Measurements from ENCODE around the gene STAT1. TPM values are rescaled to one million over a fixed set of nuclear protein-coding genes. Genes with fewer than 3 reads are reported as not detected.

Gene STAT1
- total RNA-seq, 1 donor from 2014 or later: 29.0 TPM

DNA sequence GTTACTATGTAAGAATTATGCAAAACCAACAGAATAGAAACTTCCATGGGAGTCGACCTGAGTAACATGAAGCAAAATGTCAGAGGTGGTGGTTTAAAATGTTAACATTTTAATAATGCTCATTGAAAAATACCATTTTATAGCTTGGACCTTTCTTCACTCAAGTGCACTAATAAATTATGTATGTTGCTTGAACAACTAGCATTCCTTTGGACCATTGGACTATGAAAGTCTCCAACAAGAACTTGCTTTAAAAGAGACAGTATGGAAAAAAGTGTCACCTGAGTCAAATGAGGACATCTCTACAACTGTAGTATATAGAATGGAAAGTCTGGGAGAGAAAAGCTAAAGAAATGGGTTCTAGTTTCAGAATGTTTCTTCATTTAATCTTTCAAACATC lies 81.5 kb downstream of the STAT1 start:
- DNase-seq (ENCODE audit: low read depth) (no peak), FAIRE-seq (no peak)
- peaks cover 2% of the 10 kb centered on the region for H3K36me3 ChIP-seq (ENCODE audit: control insufficient read depth, insufficient read depth, low read length)
- H3K4me3 ChIP-seq (ENCODE audit: low read depth, low read length): no peak overlapping the region
- no peak for TF ChIP-seq CTCF (IDR thresholded peaks at IDR 0.05; ENCODE audit: insufficient read depth, low read length, severe bottlenecking)
- H3K27me3 ChIP-seq (ENCODE audit: control insufficient read depth, insufficient read depth, low read length): no peaks in the 10 kb centered on the region

GRCh38 chr2:190930411-190930810 lies 83.6 kb downstream of the STAT1 start:
- no peak for FAIRE-seq
- H3K36me3 ChIP-seq (ENCODE audit: control insufficient read depth, insufficient read depth, low read length): peaks cover 5% of the 10 kb centered on the region
- no peaks in the 10 kb centered on the region for H3K27me3 ChIP-seq (ENCODE audit: control insufficient read depth, insufficient read depth, low read length)
- no peak for DNase-seq (ENCODE audit: low read depth)
- H3K4me3 ChIP-seq (ENCODE audit: low read depth, low read length): no peak overlapping the region
- no peak for TF ChIP-seq CTCF (IDR thresholded peaks at IDR 0.05; ENCODE audit: insufficient read depth, low read length, severe bottlenecking)

GRCh38 chr2:190929919-190930318 lies 84.1 kb downstream of the STAT1 start:
- TF ChIP-seq CTCF (IDR thresholded peaks at IDR 0.05; ENCODE audit: insufficient read depth, low read length, severe bottlenecking): no peak
- H3K4me3 ChIP-seq (ENCODE audit: low read depth, low read length): no peak overlapping the region
- no peak for DNase-seq (ENCODE audit: low read depth)
- FAIRE-seq: no peak
- peaks cover 5% of the 10 kb centered on the region for H3K36me3 ChIP-seq (ENCODE audit: control insufficient read depth, insufficient read depth, low read length)
- H3K27me3 ChIP-seq (ENCODE audit: control insufficient read depth, insufficient read depth, low read length): no peaks in the 10 kb centered on the region

DNA sequence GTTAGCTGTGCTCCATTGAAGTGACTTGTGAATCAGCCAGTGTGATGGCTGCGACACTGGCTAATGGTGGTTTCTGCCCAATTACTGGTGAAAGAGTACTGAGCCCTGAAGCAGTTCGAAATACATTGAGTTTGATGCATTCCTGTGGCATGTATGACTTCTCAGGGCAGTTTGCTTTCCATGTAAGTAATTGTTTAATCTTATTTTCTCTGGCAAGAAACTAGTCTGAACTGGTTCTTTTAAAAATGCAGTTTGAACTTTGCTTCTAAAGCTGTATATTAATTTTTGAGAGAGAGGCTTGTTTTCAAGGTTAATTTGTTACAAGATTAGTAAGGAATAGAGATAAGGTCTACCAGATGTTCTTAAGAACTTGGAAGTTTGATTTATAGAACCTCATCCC lies 86.7 kb downstream of the STAT1 start:
- Histone ChIP-seq H3K27me3 (ENCODE audit: control insufficient read depth, insufficient read depth, low read length) (no peaks in the 10 kb centered on the region), H3K4me3 (ENCODE audit: low read depth, low read length) (no peak overlapping the region), H3K36me3 (ENCODE audit: control insufficient read depth, insufficient read depth, low read length) (peaks cover 5% of the 10 kb centered on the region)
- FAIRE-seq: no peak
- no peak for TF ChIP-seq CTCF (IDR thresholded peaks at IDR 0.05; ENCODE audit: insufficient read depth, low read length, severe bottlenecking)
- peak; percentile 42 for DNase-seq (ENCODE audit: low read depth)

DNA sequence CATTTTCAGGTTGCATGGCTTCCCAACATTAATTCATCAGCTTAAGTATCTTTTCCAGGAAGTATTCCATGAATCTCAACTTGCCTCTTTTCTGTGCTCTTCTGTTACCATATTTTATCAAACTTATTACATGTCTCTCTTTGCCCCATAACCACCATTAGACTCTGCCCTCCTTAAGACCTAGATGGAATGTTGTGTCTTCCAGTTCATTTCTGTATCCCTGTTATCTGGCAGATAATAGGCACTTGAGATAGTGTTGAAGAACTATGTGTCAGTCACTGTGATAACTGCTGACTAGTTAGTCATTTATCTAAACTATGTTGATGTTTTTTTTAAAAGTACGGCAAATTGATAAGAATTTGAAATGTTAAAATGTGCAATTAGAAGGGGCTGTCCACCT lies 91.6 kb downstream of the STAT1 start:
- Histone ChIP-seq H3K36me3 (ENCODE audit: control insufficient read depth, insufficient read depth, low read length) (peaks cover 4% of the 10 kb centered on the region), H3K27me3 (ENCODE audit: control insufficient read depth, insufficient read depth, low read length) (no peaks in the 10 kb centered on the region), H3K4me3 (ENCODE audit: low read depth, low read length) (no peak overlapping the region)
- no peak for TF ChIP-seq CTCF (IDR thresholded peaks at IDR 0.05; ENCODE audit: insufficient read depth, low read length, severe bottlenecking)
- FAIRE-seq (no peak), DNase-seq (ENCODE audit: low read depth) (no peak)

DNA sequence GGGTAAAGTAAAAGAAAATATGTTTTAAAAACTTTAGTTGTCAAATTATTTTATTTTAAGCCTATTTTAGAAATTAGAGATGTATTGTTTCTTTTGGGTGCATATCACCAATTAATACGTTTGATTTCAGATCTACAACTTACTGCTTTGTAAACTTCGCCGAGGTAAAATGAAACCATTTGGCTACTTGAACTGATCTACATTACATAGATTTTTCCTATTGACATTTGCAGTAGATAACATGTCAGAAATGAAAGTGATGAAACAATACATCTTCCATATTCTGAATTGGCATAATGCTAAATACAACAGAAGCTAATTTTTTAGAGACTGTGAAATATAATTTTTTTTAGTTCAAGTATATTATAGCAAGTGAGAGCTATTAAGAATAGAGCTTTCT lies 93.9 kb downstream of the STAT1 start:
- Histone ChIP-seq H3K36me3 (ENCODE audit: control insufficient read depth, insufficient read depth, low read length) (no peaks in the 10 kb centered on the region), H3K27me3 (ENCODE audit: control insufficient read depth, insufficient read depth, low read length) (no peaks in the 10 kb centered on the region), H3K4me3 (ENCODE audit: low read depth, low read length) (no peak overlapping the region)
- FAIRE-seq: no peak
- no peak for DNase-seq (ENCODE audit: low read depth)
- no peak for TF ChIP-seq CTCF (IDR thresholded peaks at IDR 0.05; ENCODE audit: insufficient read depth, low read length, severe bottlenecking)
